Skeletal muscle cell (primary cell): ENCODE results near the gene RNF141.
A peak's percentile ranks its signal among the peaks of the same experiment; 100 is the strongest.

Experiments
- DNase-seq: peaks from one replicate; pipeline ENCODE4 v3.0.0-alpha.2; 2010; ENCODE audit warnings: low read depth
- H3K4me3 ChIP-seq: 2 replicates; pipeline ENCODE4 v1.5.1; 2011; ENCODE audit warnings: low read depth, mild to moderate bottlenecking, control low read depth, low read length, moderate library complexity

RNF141 gene

GRCh38 chr11:10564030-10564429, 23.0 kb upstream of the RNF141 start:
- no peak for DNase-seq
- H3K4me3 ChIP-seq, result no peak overlapping the region

GRCh38 chr11:10561947-10562346, 21.0 kb upstream of the RNF141 start:
- H3K4me3 ChIP-seq, result no peak overlapping the region
- DNase-seq, result no peak

- no peak overlapping the region for H3K4me3 ChIP-seq
- DNase-seq, result no peak
These were observed 20.2 kb upstream of the RNF141 start for GRCh38 chr11:10561043-10561818.

GRCh38 chr11:10558288-10558687, 17.3 kb upstream of the RNF141 start:
- no peak for DNase-seq
- no peak overlapping the region for H3K4me3 ChIP-seq

- no peak for DNase-seq
- no peak overlapping the region for H3K4me3 ChIP-seq
These were observed 15.6 kb upstream of the RNF141 start for GRCh38 chr11:10556590-10556989.

GRCh38 chr11:10551845-10552352, 10.9 kb upstream of the RNF141 start:
- no peak for DNase-seq
- H3K4me3 ChIP-seq, result no peak overlapping the region

- DNase-seq, result peak; percentile 45
- H3K4me3 ChIP-seq, result no peak overlapping the region
These were observed 10.3 kb upstream of the RNF141 start for GRCh38 chr11:10551290-10551592.

GRCh38 chr11:10550503-10551289, 9.7 kb upstream of the RNF141 start:
- no peak overlapping the region for H3K4me3 ChIP-seq
- peak; percentile 13 for DNase-seq

- no peak overlapping the region for H3K4me3 ChIP-seq
- no peak for DNase-seq
These were observed 3.8 kb upstream of the RNF141 start for GRCh38 chr11:10544491-10545465.

- DNase-seq, result no peak
- H3K4me3 ChIP-seq, result no peak overlapping the region
These were observed 2.8 kb upstream of the RNF141 start for GRCh38 chr11:10543782-10544181.

GRCh38 chr11:10542776-10543175, 1.8 kb upstream of the RNF141 start:
- no peak overlapping the region for H3K4me3 ChIP-seq
- DNase-seq, result no peak

GRCh38 chr11:10541561-10541930, 559 bp upstream of the RNF141 start:
- DNase-seq, result no peak
- peak overlapping the region; percentile 78 for H3K4me3 ChIP-seq

GRCh38 chr11:10540546-10540914, 457 bp downstream of the RNF141 start:
- peak overlapping the region; percentile 78 for H3K4me3 ChIP-seq
- no peak for DNase-seq

- H3K4me3 ChIP-seq, result no peak overlapping the region
- no peak for DNase-seq
These were observed 1.6 kb downstream of the RNF141 start for GRCh38 chr11:10539339-10539738.

- no peak for DNase-seq
- no peak overlapping the region for H3K4me3 ChIP-seq
These were observed 2.1 kb downstream of the RNF141 start for GRCh38 chr11:10538924-10539323.

GRCh38 chr11:10537600-10537999, 3.4 kb downstream of the RNF141 start:
- H3K4me3 ChIP-seq, result no peak overlapping the region
- no peak for DNase-seq

GRCh38 chr11:10534316-10534715, 6.7 kb downstream of the RNF141 start:
- no peak for DNase-seq
- H3K4me3 ChIP-seq, result no peak overlapping the region

GRCh38 chr11:10533323-10533722, 7.7 kb downstream of the RNF141 start:
- DNase-seq, result no peak
- no peak overlapping the region for H3K4me3 ChIP-seq

GRCh38 chr11:10532526-10532925, 8.5 kb downstream of the RNF141 start:
- DNase-seq, result no peak
- no peak overlapping the region for H3K4me3 ChIP-seq

- no peak for DNase-seq
- no peak overlapping the region for H3K4me3 ChIP-seq
These were observed 11.7 kb downstream of the RNF141 start for GRCh38 chr11:10529279-10529678.
